ENCODE measurements around the gene GMPPA. TPM values are rescaled to one million over a fixed set of nuclear protein-coding genes. Genes with fewer than 3 reads are reported as not detected.

Gene GMPPA
- total and polyA plus RNA-seq, 2 experiments from 2014 or later: 67.8 to 76.5 TPM

DNA sequence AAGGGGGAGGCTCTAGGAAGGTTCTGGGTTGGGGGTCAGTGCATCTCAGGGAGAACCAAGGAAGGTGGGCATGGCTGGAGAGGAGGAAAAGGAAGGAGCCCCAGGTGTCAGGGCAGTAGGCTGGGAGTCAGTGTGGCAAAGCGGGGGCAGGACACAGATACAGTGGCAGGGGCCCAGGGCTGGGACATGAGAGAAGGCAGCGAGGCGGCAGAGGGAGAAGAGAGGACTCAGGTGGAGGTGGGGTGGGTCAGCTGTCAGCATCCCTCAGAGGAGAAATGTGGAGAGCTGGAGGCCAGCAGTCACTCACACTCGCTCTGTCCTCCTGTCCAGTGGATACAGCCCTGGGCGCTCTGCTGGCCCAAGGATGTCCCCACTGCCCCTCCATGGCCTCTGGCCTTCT, 5.6 kb upstream of the GMPPA start:
- Histone ChIP-seq H3K9me3 (ENCODE audit: low read depth) (no peaks in the 10 kb centered on the region), H4K20me1 (ENCODE audit: insufficient read depth, poor library complexity, severe bottlenecking) (no peaks in the 10 kb centered on the region), H3K4me1 (ENCODE audit: insufficient read depth) (peaks cover 9% of the 10 kb centered on the region), H3K4me2 (no peak overlapping the region), H3K79me2 (no peaks in the 10 kb centered on the region), H2AFZ (no peak overlapping the region), H3K27me3 (peaks cover 54% of the 10 kb centered on the region), H3K4me3 (no peak overlapping the region), H3K36me3 (replicated peaks; ENCODE audit: insufficient read depth, low read depth) (no peaks in the 10 kb centered on the region), H3K9me2 (replicated peaks; ENCODE audit: insufficient read depth) (no peaks in the 10 kb centered on the region), H3K27ac (no peak overlapping the region)
- no peak for DNase-seq (ENCODE audit: low spot score)
- WGBS (ENCODE audit: low lambda C conversion rate, missing lambda C conversion rate): 99% methylated on average over 5 of the region's 5 CpGs
- TF ChIP-seq, protein P1, sequence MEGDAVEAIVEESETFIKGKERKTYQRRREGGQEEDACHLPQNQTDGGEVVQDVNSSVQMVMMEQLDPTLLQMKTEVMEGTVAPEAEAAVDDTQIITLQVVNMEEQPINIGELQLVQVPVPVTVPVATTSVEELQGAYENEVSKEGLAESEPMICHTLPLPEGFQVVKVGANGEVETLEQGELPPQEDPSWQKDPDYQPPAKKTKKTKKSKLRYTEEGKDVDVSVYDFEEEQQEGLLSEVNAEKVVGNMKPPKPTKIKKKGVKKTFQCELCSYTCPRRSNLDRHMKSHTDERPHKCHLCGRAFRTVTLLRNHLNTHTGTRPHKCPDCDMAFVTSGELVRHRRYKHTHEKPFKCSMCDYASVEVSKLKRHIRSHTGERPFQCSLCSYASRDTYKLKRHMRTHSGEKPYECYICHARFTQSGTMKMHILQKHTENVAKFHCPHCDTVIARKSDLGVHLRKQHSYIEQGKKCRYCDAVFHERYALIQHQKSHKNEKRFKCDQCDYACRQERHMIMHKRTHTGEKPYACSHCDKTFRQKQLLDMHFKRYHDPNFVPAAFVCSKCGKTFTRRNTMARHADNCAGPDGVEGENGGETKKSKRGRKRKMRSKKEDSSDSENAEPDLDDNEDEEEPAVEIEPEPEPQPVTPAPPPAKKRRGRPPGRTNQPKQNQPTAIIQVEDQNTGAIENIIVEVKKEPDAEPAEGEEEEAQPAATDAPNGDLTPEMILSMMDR (IDR thresholded peaks at IDR 0.05; ENCODE audit: poor library complexity): no peak
- TF ChIP-seq EZH2phosphoT487 (IDR thresholded peaks at IDR 0.05; ENCODE audit: low read depth, severe bottlenecking, unreplicated experiment) (no peak), EZH2 (IDR thresholded peaks at IDR 0.05; ENCODE audit: borderline replicate concordance) (no peak)

DNA sequence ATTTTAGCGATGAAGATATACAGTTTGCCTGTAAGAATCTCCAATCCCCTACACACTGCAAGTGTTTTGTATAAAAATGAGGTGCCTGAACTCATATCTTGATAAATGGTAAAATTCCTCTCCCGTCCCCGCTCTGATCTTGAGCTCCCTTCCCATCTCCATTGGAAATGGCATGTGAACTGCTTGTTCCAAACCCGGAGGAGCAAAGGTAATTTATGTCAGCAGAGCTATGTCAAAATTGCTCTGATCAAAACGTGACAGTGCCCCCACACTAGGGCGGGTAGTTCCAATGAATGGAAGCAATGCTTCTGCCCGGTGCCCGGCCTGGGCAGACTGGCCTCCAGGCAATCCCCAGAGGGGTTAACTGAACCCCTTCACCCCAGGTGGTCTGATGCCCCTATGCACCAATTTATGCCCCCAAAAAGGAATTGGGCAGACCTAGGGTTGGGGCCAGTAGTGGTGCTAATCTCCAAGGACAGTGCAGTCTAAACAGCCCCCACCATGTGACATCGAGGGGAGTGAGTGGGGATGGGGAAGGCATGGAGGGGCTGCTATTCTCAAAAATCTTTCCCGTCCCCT, 3.6 kb upstream of the GMPPA start:
- Histone ChIP-seq H3K36me3 (replicated peaks; ENCODE audit: insufficient read depth, low read depth) (no peaks in the 10 kb centered on the region), H2AFZ (no peak overlapping the region), H3K4me1 (ENCODE audit: insufficient read depth) (peaks cover 17% of the 10 kb centered on the region), H3K9me2 (replicated peaks; ENCODE audit: insufficient read depth) (no peaks in the 10 kb centered on the region), H3K4me3 (no peak overlapping the region), H3K4me2 (no peak overlapping the region), H4K20me1 (ENCODE audit: insufficient read depth, poor library complexity, severe bottlenecking) (no peaks in the 10 kb centered on the region), H3K79me2 (peaks cover 9% of the 10 kb centered on the region), H3K27ac (no peak overlapping the region), H3K9me3 (ENCODE audit: low read depth) (no peaks in the 10 kb centered on the region), H3K27me3 (peaks cover 54% of the 10 kb centered on the region)
- no peak for TF ChIP-seq EZH2 (IDR thresholded peaks at IDR 0.05; ENCODE audit: borderline replicate concordance)
- no peak for TF ChIP-seq EZH2phosphoT487 (IDR thresholded peaks at IDR 0.05; ENCODE audit: low read depth, severe bottlenecking, unreplicated experiment)
- TF ChIP-seq, protein P1 (IDR thresholded peaks at IDR 0.05; ENCODE audit: poor library complexity): no peak
- 37% methylated on average over 10 of the region's 10 CpGs for WGBS (ENCODE audit: low lambda C conversion rate, missing lambda C conversion rate)
- no peak for DNase-seq (ENCODE audit: low spot score)

DNA sequence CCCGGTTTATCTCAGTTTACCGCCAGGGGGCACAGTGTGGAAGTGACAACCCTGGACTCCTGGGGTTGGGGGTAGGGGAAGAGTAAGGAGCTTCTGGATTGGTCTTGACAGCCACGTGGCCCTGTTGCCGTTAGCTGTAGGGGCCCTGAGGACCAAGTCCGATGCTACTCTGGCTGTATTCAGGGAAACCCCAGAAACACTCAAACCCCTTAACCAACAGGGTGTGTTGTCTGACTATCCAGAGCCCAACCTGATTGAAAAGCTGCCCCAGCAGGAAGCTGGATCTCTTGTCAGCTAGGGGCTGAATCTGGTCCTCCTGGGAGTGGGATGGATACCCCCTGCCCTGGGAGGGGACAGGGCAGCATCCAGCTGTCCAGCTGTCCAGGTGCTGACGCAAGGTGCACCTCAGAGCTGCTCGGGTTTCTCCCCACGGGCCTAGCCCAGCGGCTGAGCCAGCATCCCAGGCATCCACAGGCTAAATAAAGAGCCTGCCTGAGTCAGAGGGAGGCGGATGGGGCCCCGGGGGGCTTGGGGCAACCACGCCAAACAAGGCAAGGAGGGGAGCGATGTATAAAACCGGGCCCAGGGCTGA, 3.1 kb upstream of the GMPPA start:
- H3K9me3 ChIP-seq (ENCODE audit: low read depth): no peaks in the 10 kb centered on the region
- peaks cover 12% of the 10 kb centered on the region for H3K79me2 ChIP-seq
- peak; percentile 77 for DNase-seq (ENCODE audit: low spot score)
- TF ChIP-seq, protein P1 (IDR thresholded peaks at IDR 0.05; ENCODE audit: poor library complexity): peak; percentile 52
- TF ChIP-seq EZH2phosphoT487 (IDR thresholded peaks at IDR 0.05; ENCODE audit: low read depth, severe bottlenecking, unreplicated experiment): no peak
- H3K9me2 ChIP-seq (replicated peaks; ENCODE audit: insufficient read depth): no peaks in the 10 kb centered on the region
- H2AFZ ChIP-seq: no peak overlapping the region
- H3K27ac ChIP-seq: no peak overlapping the region
- no peaks in the 10 kb centered on the region for H3K36me3 ChIP-seq (replicated peaks; ENCODE audit: insufficient read depth, low read depth)
- peaks cover 23% of the 10 kb centered on the region for H3K4me1 ChIP-seq (ENCODE audit: insufficient read depth)
- peaks cover 54% of the 10 kb centered on the region for H3K27me3 ChIP-seq
- H3K4me3 ChIP-seq: no peak overlapping the region
- WGBS (ENCODE audit: low lambda C conversion rate, missing lambda C conversion rate): 43% methylated on average over 14 of the region's 14 CpGs
- H4K20me1 ChIP-seq (ENCODE audit: insufficient read depth, poor library complexity, severe bottlenecking): no peaks in the 10 kb centered on the region
- no peak overlapping the region for H3K4me2 ChIP-seq
